ENCODE data around the gene TTC39C. TPM values are rescaled to one million over a fixed set of nuclear protein-coding genes. Genes with fewer than 3 reads are reported as not detected.

The TTC39C gene
- total and polyA plus RNA-seq, 2 of the 8 experiments (the other 6 are each of a cell fraction or from before 2014, with no cell fraction given): 8.1 to 79.1 TPM

DNA sequence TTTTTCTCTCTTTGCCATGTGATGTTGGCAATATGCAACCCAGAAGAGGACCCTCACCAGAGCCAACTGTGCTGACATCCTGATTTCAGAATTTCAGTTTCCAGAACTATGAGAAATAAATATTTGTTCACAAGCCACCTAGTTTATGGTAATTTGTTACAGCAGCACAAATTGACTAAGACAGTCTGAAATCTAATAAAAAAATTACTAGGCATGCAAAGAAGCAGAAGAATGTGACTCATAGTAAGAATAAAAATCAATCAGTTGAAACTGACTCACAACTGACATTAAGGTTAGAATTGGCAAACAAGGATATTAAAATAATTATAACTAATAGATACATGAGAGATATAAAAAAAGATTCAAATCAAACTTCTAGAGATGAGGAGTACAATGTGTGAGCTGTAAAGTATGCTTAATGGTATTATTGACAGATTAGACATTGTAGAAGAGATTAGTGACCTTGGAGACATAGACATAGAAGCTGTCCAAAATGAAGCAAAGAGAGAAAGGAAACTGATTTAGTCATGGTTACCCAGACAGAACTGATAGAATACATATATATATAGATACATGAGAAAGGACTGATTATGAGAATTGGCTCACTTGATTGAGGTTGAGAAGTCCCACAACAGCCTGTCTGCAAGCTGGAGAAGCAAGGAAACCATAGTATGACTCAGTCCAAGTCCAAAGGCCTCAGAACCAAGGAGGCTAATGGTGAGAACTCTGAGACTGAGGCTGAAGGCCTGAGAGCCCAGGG lies 27.8 kb upstream of the TTC39C start (continued):
- TF ChIP-seq, protein P1, sequence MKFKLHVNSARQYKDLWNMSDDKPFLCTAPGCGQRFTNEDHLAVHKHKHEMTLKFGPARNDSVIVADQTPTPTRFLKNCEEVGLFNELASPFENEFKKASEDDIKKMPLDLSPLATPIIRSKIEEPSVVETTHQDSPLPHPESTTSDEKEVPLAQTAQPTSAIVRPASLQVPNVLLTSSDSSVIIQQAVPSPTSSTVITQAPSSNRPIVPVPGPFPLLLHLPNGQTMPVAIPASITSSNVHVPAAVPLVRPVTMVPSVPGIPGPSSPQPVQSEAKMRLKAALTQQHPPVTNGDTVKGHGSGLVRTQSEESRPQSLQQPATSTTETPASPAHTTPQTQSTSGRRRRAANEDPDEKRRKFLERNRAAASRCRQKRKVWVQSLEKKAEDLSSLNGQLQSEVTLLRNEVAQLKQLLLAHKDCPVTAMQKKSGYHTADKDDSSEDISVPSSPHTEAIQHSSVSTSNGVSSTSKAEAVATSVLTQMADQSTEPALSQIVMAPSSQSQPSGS (IDR thresholded peaks at IDR 0.05; ENCODE audit: low read length): no peak
- TF ChIP-seq JUND (IDR thresholded peaks at IDR 0.05; ENCODE audit: low read length) (no peak), TCF12 (IDR thresholded peaks at IDR 0.05; ENCODE audit: low read depth, low read length) (no peak)

Measured in H1 (cell line).